GM12878 (cell line): Measurements from ENCODE around the gene FAM110A. TPM values are rescaled to one million over a fixed set of nuclear protein-coding genes. Genes with fewer than 3 reads are reported as not detected.

Experiments used
- CBFB ChIP-seq: IDR thresholded peaks from 2 replicates; pipeline ENCODE4 v1.6.1; 2016; ENCODE audit warnings: antibody characterized with exemption, low read depth
- CBX5 ChIP-seq: sonication (generic); IDR thresholded peaks from 2 replicates; pipeline ENCODE4 v1.6.1; 2016; ENCODE audit warnings: low read depth, moderate library complexity, mild to moderate bottlenecking, inconsistent platforms
- CTCF ChIP-seq, 3 experiments: IDR thresholded peaks in 2 of 3; conservative IDR thresholded peaks in 1 of 3; 2 replicates each; pipeline ENCODE4 v1.5.1; 2011; ENCODE audit warnings: low read depth in 3 of 3, low read length in 3 of 3, mild to moderate bottlenecking in 3 of 3, control low read depth in 2 of 3, moderate library complexity in 2 of 3, inconsistent platforms in 1 of 3, mixed read lengths in 1 of 3; ENCODE audit not compliant: control insufficient read depth in 2 of 3, insufficient read depth in 1 of 3; ENCODE audit errors: extremely low read depth in 1 of 3
- ESRRA ChIP-seq: IDR thresholded peaks from 2 replicates; pipeline ENCODE4 v1.6.1; 2012; ENCODE audit warnings: mild to moderate bottlenecking, low read length, improper control_type of control experiment
- FOXM1 ChIP-seq: IDR thresholded peaks from 2 replicates; pipeline ENCODE4 v1.6.1; 2012; ENCODE audit warnings: low read depth, mild to moderate bottlenecking, inconsistent platforms, low read length, moderate library complexity
- MAX ChIP-seq: IDR thresholded peaks from 2 replicates; pipeline ENCODE4 v1.6.1; 2012; ENCODE audit warnings: low read depth, low read length, improper control_type of control experiment
- MLLT1 ChIP-seq: fragments of 450-650 bp; IDR thresholded peaks from 2 replicates; pipeline ENCODE4 v1.6.1; 2016; ENCODE audit warnings: mild to moderate bottlenecking
- NFYA ChIP-seq: IDR thresholded peaks from 2 replicates; pipeline ENCODE4 v1.6.1; 2011; ENCODE audit warnings: low read depth, mild to moderate bottlenecking, low read length, improper control_type of control experiment, borderline replicate concordance
- PAX8 ChIP-seq: fragments of 450-650 bp; IDR thresholded peaks from 2 replicates; pipeline ENCODE4 v1.6.1; 2017; ENCODE audit warnings: mild to moderate bottlenecking, moderate library complexity
- POLR2AphosphoS2 ChIP-seq: IDR thresholded peaks from 2 replicates; pipeline ENCODE4 v1.6.1; 2011; ENCODE audit warnings: low read depth, mild to moderate bottlenecking, low read length, improper control_type of control experiment, moderate library complexity
- RUNX3 ChIP-seq: IDR thresholded peaks from 2 replicates; pipeline ENCODE4 v1.6.1; 2012; ENCODE audit warnings: low read length, inconsistent platforms
- SMC3 ChIP-seq: IDR thresholded peaks from 2 replicates; pipeline ENCODE4 v1.6.1; 2011; ENCODE audit warnings: low read length, improper control_type of control experiment, borderline replicate concordance
- SP1 ChIP-seq: IDR thresholded peaks from one replicate; pipeline ENCODE4 v1.6.1; 2011; ENCODE audit warnings: low read depth, low read length
- STAT3 ChIP-seq: IDR thresholded peaks from 2 replicates; pipeline ENCODE4 v1.6.1; 2011; ENCODE audit warnings: low read depth, low read length, improper control_type of control experiment
- USF2 ChIP-seq: IDR thresholded peaks from 2 replicates; pipeline ENCODE4 v1.6.1; 2011; ENCODE audit warnings: low read depth, low read length, improper control_type of control experiment, borderline replicate concordance
- ZBED1 ChIP-seq: IDR thresholded peaks from 2 replicates; pipeline ENCODE4 v1.6.1; 2016; ENCODE audit warnings: borderline replicate concordance
- ZBTB11 ChIP-seq: fragments of 450-650 bp; formaldehyde crosslinking; IDR thresholded peaks from 2 replicates; pipeline ENCODE4 v1.5.0; 2022; ENCODE audit warnings: mild to moderate bottlenecking, missing genetic modification characterization
- ZBTB4 ChIP-seq: fragments of 450-650 bp; formaldehyde crosslinking; IDR thresholded peaks from 2 replicates; pipeline ENCODE4 v1.4.0; 2022; ENCODE audit warnings: mild to moderate bottlenecking, moderate library complexity
- ZNF384 ChIP-seq: IDR thresholded peaks from 2 replicates; pipeline ENCODE4 v1.6.1; 2012; ENCODE audit warnings: low read depth, mild to moderate bottlenecking, low read length, improper control_type of control experiment, borderline replicate concordance
- polyA plus RNA-seq, 11 experiments: library from polyadenylated mRNA; depleted of rRNA in 4 of 11; unstranded in 6 of 11; stranded (reverse) in 5 of 11; fragments of >200 nt; fragmentation: Nextera tagmentation in 4 of 11; fragmentation: Illumina TruSeq in 1 of 11; extraction: Ambion mirVana in 4 of 11; extraction: Trizol in 1 of 11; gene quantifications; 1 replicate in 1 of 11; 2 replicates in 10 of 11; pipeline versions ENCODE4 v1.2.1 to v1.2.3, GENCODE V29; 2011 to 2016; ENCODE audit warnings: inconsistent platforms in 2 of 11, missing spikeins in 2 of 11, low read depth in 1 of 11
- total RNA-seq, 4 experiments: library from RNA; depleted of rRNA in 3 of 4; stranded (reverse); fragments of >200 nt in 3 of 4; fragmentation: Illumina TruSeq in 1 of 4; extraction: Trizol in 1 of 4; gene quantifications; 2 replicates each; pipeline versions ENCODE4 v1.2.1 to v1.2.3, GENCODE V29; 2013 to 2021

Gene FAM110A
- total and polyA plus RNA-seq, 10 of the 15 experiments (the other 5 are each of a cell fraction or from before 2014, with no cell fraction given): 1.1 to 14.8 (median 7.4) TPM

- no peak for TF ChIP-seq ZBED1
- 0 out of 2 replicates have a peak, but pooled peaks have one; percentile 39 for TF ChIP-seq FOXM1
- TF ChIP-seq RUNX3: 0 out of 2 replicates have a peak, but pooled peaks have one; percentile 8
- TF ChIP-seq NFYA: no peak
- no peak for TF ChIP-seq ZBTB4
- no peak for TF ChIP-seq MLLT1
- TF ChIP-seq ZNF384: peak; percentile 63
- TF ChIP-seq CBFB: no peak
- peak; percentile 100 for TF ChIP-seq SMC3
- no peak for TF ChIP-seq PAX8
- no peak for TF ChIP-seq MAX
- TF ChIP-seq ESRRA: no peak
- TF ChIP-seq CBX5: no peak
- TF ChIP-seq STAT3: no peak
- TF ChIP-seq USF2: no peak
- no peak for TF ChIP-seq SP1
- no peak for TF ChIP-seq POLR2AphosphoS2
- TF ChIP-seq CTCF (IDR thresholded peaks at IDR 0.05 in 2 of 3, conservative IDR thresholded peaks at IDR 0.05 in 1 of 3; ENCODE audit: control insufficient read depth in 2 of 3, extremely low read depth in 1 of 3, insufficient read depth in 1 of 3, low read depth in 3 of 3, low read length in 3 of 3): peak; percentile 98
- TF ChIP-seq ZBTB11: no peak
Observed at GRCh38 chr20:815914-816606, 17.5 kb upstream of the FAM110A start (continued).
